GM21723 (cell line): ENCODE results near the gene GLYR1.

ENCODE experiments used
- ATAC-seq: cut with Tn5 transposase; IDR thresholded peaks from one replicate; pipeline ENCODE4 v1.9.1; 2021; ENCODE audit warnings: mild to moderate bottlenecking, moderate library complexity; ENCODE audit not compliant: unreplicated experiment

GLYR1 gene

DNA sequence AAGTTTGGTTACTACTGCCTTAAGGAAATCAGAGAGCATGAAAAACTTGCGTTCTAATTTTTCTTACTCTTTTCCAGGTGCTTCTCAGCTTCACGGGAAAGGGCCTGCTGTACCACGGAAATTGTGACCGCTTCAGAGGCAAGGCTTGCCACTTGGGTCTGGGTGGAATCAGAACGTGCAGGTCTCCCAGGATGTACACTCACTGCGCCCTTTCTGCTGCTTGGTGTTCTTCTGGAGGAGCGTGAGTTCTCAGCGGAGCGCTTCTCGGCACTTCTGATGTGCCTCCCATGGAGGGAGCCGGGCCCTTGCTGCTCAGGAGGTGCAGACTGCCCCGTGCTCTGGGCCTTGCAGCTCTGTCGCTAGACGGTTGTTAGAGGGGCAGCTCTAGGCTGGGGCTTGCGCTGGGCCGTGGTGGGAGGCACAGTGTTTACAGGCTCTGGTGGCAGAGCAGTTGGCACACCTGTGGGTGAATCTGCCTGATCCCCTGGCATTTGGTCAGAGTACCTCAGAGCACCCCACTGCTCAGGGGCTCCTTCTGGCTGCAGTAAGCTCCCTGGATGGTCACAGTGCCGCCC is 33.0 kb upstream of the GLYR1 start:
- no peak for ATAC-seq

DNA sequence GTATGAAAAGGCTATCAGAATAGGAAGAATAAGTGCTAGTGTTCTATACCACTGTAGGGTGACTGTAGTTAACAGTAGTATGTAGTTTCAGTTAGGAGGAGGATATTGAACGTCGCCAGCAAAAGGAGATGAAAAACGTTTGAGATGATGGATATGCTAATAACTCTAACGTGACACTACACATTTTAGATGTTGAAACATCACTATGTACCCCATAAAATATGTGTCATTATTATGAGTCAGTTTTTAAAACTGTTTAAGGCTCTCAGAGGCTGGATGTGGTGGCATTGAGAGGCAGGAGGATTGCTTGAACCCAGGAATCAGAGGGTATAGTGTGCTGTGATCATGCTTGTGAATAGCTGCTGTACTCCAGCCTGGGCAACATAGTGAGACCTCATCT is 32.0 kb upstream of the GLYR1 start:
- ATAC-seq: no peak

DNA sequence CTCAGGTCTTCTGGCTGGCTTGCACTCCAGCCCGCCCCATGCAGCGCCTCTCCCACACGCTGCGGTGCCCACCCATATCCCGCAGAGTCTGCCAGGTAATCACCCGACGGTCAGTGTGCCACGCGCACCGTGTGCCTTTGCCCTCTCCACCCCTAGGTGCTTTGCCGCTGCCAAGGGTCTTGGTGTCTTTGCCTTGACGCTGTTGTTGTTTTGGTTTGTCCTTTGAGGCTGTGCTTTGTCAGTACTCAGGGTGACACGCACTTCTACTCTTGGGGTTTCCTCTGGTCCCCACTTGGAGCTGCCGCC is 30.2 kb upstream of the GLYR1 start:
- ATAC-seq: no peak

DNA sequence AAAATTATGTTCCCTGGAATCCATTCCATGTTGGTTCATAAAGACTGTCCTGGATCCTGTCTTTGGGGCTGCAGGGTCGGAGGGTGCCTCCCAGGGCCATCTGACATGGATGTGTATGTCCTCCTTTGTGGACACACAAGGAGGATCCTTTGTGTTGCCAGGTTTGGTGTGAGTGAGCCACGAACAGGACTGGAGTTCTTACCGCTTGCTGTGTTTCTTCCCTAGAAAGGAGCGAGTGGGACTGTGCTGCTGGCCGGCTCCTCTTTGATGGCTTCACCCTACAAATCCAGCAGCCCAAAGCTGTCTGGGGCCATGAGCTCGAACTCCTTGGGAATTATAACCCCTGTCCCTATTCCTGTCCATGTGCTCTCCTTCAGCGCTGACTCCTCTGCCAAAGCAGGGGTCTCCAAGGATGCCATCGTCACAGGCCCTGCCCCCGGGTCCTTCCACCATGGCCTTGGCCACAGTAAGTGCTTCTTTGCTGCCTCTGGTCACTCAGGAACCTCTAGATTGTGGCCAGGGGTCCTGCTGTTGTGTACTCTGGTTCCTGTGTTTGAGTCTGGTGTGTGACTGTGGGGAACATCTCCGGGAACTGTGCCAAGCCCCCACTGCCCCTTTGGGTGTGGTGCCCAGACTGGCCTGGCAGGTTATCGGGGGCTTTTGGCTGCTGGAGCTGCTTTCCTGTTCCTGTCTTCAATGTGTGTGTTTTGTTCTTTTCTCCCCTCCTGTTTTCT is 29.7 kb upstream of the GLYR1 start:
- ATAC-seq: no peak

DNA sequence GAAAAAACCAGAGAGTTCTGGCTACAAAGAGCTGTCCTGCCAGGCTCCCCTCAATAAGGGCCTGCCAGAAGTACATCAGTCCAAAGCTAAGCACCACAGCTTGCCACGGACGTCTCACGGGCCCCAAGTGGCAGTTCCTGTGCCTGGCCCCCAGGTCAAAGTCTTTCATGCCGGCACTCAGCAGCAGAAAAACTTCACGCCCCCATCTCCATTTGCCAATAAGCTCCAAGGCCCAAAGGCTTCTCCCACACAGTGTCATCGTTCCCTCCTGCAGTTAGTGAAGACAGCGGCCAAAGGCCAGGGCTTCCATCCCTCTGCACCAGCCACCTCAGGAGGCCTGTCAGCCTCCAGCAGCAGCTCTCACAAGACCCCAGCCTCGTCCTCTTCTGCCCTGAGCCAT is 27.6 kb upstream of the GLYR1 start:
- no peak for ATAC-seq

DNA sequence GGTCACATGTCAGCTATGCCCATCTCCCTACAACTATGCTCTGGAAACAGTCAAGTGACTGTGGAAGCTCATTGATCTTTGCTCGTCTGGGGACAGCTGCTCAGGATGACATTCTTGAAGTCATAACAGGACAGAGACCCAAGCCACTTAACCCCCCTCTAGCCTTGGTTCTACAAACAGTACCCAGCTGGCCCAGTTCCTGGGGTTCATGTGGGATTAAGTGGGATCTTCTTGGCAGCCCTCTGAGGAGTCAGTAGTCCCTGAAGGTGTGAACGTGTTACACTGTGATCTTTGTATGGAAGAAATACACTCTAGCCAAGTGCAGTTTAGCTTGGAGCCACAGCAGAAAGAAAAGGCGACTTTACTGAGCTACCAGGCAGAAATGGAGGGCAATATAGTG is 26.0 kb upstream of the GLYR1 start:
- ATAC-seq: no peak

DNA sequence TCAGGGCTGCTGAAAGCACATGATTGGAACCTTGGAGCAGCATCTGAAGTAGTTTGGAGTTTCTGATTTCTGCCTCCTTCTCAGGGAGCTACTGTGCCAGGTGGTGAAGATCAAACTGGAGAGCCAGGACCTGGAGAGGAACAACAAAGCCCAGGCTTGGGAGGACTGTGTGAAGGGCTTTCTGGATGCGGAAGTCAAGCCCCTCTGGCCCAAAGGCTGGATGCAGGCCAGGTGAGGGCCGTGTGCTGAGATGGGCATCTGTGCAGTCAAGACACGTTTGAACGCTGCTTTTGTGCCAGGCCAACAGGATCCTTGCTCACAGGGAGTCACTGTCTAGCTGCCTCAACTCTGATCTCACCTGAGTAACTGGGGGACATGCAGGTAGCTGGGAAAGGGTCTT is 24.0 kb upstream of the GLYR1 start:
- ATAC-seq: no peak

DNA sequence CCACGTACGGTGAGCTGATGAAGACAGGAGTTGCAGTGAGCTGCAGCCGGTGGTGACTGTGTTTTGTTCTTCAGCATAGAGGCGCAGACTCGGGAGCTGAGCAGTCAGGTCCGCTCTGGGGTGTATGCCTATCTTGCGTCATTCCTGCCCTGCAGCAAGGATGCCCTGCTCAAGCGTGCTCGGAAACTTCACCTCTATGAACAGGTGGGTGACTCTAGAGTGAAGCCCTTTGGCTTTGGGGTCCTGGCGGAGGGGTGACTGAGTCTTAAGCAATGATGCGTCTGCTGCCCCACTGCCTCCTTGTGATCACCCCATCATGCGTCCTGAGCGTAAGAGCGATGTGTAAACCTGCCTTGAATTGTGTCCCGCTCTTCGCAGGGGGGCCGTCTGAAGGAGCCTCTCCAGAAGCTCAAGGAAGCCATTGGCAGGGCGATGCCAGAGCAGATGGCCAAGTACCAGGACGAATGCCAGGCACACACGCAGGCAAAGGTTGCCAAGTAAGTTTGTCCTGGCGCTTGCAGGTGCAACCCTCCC is 23.1 kb upstream of the GLYR1 start:
- ATAC-seq: no peak

DNA sequence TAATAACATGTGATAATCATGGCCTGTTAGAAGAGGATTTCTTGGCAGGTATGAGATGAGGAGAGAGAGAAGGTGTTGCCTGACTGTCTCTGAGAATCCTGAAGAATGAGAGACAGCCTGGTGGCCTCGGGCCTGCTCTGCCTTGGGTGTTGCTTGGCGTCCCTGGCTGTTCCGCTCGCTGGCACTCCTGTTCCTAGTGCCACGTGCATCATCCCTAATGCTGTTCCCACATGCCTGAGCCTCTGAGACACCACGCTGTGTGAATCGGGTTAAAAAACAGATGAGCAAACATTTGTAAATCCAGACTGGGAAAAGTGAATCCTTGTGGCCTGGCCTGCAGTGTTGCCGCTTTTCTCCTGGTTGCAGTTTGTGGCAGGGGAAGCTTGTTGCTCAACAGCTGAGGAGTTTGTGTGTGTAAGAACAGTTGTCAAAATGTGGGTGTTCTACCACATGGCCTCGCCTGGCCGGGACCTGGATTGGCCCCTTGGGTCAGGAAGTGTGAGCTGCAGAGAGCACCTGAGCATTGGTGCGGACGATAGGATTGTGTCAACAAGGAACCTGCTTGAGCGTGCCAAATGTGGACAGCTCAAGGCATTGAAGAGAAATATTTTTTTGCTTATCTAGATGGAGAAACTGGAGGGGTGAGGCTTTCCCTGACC is 22.2 kb upstream of the GLYR1 start:
- ATAC-seq: no peak

DNA sequence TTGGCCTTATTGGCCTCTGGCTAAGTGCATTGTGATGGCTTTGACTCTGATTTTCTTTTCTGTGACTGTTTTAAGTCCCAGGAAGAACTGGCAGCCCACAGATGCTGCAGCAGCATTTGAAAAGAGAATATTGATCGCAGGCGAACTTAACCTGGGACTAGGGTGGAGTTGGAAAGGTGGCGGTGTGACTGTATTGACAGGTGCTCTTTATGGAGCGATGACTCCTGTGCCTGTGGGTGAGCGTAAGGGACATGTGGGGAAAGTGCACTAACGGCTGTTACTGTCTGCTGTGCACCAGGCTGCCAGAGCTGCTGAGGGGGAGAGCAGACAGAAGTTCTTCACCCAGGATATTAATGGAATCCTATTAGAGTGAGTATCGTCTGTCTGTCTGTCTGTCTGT is 21.4 kb upstream of the GLYR1 start:
- ATAC-seq: no peak

DNA sequence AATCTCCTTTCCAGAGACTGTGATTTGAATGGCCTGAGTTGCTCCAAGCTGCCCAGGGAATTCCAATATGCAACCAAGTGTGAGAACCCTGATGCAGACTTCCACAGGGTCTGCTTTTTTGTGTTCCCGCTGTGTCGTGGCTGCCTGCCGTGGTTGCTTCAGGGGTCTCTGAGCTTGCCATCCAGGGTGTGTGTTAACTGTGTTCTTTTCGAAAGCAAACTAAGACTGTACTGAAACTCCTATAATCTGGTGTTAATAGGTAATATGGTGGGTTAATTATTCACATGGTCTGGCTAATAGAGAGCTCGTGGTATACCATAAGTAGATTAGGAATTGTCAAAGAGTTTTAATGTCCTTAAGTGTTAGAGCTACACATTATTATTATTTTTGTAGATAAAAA is 20.9 kb upstream of the GLYR1 start:
- no peak for ATAC-seq

DNA sequence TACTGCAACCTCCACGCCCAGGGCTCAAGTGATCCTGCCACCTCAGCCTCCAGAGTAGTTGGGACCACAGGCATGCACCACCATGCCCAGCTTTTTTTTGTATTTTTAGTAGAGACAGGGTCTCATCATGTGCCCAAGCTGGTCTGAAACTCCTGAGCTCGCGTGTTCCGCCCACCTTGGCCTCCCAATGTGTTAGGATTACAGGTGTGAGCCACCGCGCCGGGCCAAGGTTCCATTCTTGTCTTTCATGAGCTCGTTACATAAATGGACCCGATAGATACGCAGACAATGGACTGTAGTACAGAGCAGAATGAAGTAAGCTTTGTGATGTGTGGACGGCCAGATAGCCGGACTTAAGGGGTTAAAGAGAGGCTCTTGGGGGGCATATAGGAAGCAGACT is 19.5 kb upstream of the GLYR1 start:
- ATAC-seq: no peak

DNA sequence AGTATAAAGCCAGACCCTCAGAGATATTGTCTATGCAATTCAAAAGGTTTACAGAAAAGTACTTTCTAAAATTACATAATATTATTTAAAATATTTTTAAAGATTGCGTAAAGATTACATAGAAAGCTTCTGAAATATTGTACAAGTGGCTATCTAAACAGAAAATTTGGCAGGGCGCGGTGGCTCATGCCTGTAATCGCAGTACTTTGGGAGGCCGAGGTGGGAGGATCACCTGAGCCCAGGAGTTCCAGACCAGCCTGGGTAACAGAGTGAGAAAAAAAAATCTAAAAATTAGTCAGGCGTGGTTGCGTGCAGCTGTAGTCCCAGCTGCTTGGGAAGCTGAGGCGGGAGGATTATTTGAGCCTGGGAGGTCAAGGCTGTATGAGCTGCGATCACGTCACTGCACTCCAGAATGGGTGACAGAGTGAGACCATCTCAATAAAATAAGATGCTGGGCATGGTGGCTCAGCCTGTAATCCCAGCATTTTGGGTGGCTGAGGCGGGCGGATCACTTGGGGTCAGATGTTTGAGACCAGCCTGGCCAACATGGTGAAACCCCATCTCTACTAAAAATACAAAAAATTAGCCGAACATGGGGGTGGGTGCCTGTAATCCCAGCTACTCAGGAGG is 18.3 kb upstream of the GLYR1 start:
- ATAC-seq: no peak

DNA sequence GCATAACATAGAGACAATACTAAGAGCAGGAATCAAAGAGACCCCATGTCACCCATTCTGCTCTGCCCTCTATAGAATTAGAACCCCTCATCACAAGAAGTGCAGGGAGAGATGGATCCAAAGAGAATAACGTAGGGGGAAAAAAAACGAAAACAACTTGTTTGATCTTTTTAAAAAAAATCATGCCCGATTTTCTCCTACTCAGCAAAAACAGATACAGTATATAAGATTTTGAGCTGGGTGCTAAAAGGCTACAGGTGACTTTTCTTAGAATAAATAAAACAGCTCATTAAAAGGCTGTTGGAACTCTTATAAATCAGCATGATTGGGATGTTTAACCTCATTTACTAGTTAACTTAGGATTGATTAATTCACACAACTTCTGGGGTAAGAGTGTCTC is 17.6 kb upstream of the GLYR1 start:
- no peak for ATAC-seq

DNA sequence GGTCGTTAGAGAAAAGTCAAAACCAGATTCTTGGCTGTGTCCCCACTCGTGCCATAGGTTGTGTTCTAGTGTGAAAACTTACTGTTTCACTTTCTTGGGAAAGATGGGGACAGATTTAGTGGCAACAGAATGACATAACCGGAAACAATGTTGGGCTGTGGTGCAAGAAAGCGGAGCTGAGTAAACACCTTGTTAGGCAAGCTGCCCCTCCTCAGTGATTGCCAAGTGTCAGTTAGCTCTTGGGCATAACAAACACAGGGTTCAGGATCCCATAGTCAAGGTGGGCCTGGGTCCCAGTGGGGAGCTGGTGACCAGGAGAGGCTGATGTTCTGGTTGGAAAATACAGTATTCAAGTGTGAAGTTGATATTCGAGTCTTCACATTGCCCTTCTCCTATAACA is 15.6 kb upstream of the GLYR1 start:
- no peak for ATAC-seq

DNA sequence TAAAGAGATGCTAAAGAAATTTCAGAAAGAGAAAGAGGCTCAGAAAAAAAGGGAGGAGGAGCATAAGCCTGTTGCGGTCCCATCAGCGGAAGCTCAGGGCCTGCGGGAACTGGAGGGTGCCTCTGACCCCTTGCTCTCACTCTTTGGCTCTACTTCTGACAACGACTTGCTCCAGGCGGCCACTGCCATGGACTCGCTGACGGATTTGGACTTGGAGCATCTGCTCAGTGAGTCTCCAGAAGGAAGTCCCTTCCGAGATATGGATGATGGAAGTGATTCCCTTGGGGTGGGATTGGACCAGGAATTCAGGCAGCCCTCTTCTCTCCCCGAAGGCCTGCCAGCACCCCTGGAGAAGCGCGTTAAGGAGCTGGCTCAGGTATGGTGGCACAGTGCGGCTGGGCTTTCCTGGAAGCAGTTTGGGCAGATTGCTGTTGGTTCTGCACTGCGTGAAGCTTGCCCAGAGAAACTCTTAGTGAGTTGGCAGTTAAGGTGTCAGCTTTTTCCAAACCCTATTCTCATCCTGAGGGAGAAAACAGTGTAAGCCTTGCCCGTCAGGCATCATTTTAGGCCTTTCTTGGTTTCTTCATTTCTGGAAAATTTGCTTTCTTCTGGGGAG is 13.7 kb upstream of the GLYR1 start:
- no peak for ATAC-seq

DNA sequence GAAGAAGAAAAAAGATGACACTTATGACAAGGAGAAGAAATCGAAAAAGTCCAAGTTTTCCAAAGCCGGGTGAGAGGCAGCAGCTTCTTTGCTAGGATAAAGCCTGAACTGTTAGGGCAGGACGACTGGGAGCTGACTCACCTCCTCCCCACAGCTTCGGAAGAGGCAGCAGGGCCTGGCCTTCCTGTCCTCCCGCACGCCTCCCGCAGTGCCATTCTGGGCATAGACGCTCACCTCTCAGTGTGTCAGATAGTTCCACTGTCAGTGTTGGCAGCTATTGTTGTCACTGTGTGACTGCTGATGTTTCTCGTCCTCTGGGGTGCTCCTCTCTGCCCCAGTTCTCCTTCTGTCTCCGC is 12.8 kb upstream of the GLYR1 start:
- no peak for ATAC-seq

DNA sequence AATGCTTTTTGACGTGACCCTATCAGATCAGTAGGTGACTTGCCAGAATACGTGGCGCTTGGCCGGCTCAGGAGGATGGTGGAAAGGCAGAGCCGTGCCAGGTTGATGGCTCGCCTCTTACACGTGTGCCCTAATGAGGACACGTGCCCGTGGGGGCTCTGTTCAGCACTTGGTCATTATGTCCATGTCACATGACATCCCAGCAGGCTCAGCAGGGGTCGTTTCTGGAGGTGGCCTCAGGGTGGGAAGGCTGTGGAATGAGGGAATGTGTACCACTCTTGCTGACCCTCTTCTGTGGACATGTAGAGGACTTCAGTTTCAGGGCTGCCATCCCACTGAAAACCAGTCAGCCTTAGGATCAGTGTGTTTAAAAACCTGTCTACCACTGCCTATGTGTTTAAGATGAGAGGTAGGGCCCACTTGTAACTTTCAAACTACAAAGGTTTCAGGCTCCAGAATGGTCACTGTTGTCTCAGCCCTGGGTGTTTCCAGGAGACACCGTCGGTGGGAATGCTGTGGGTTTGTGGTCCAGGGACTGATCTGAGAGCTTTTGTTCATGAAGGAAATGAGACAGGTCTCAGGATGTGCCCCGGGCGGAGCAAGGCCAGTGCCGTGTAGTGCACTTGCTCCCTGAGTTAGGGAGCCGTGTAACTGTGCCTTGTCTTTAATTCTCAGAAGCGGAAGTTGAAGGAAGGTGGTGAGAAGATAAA is 12.3 kb upstream of the GLYR1 start:
- ATAC-seq: no peak

DNA sequence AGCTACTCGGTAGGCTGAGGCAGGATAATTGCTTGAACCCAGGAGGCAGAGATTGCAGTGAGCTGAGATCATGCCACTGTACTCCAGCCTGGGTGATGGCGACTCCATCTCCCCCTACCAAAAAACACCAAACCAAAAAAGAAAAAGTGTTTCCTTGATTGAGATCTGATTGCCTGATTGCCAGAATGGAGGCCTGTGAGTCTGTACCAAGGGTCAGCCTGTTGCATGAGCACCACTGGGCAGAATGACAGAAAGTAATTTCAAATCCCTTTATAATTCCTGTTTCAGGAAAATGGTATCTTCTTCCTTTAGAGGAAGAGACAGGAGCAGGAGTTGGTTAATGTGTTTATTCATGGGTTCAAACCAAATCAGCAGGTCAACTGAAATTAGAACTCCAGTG is 8.7 kb upstream of the GLYR1 start:
- ATAC-seq: no peak

DNA sequence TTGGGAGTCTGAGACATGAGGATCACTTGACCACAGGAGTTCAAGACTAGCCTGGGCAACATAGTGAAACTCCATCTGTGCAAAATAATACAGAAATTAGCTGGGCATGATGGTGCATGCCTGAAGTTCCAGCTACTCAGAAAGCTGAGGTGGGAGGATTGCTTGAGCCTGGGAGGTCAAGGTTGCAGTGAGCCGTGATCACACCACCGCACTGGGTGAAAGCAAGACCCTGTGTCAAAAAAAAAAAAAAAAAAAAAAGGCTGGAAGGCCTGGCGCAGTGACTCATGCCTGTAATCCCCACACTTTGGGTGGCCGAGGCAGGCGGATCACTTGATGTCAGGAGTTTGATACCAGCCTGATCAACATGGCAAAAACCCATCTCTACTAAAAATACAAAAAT is 8.3 kb upstream of the GLYR1 start:
- ATAC-seq: no peak

DNA sequence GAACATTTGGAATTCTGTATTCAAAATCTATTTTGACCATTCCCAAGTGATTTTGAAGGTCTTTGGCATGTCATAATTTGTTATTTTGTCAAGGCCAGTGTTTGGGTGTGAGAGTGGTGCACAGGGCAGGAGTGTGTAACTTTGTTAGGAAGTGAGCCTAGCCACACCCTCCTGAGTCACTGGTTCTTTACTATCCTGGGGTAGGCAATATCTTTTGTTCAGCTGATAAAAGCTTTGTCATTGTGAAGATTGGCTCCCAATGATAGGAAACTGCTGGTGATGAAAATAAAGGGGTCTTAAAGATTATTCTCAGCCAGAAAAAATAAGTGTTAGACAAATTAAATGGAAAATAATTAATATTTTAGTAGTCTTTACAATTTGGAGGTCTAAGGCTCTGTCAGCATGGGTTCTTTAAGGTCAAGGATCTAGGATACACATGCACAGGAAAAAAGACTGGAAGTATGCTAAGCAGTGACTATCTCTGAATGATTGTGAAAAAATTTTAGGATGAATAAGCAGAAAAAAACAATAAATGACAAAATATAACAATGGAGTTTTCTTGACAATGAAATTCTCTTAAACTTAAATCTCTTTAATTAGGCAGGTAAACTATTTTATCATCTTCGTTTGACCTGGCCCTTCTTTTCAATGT is 5.3 kb upstream of the GLYR1 start:
- no peak for ATAC-seq
